Ovary (tissue), 9 donors: Measurements from ENCODE around the gene WDR36. TPM values are rescaled to one million over a fixed set of nuclear protein-coding genes. Genes with fewer than 3 reads are reported as not detected.

ENCODE experiments used
- DNase-seq, 5 donors: peaks; one replicate each; pipeline ENCODE4 v3.0.0-alpha.2; 2019 to 2020
- H3K27ac ChIP-seq, 2 donors: fragments of 200-600 bp; one replicate each; pipeline versions ENCODE4 v1.5.1 to v1.8.0; 2019 to 2022
- H3K27me3 ChIP-seq: fragments of 200-600 bp; one replicate; pipeline ENCODE4 v1.8.0; 2022
- H3K36me3 ChIP-seq: fragments of 200-600 bp; sonication (generic); one replicate; pipeline ENCODE4 v1.5.1; 2019
- H3K4me1 ChIP-seq: one replicate; pipeline ENCODE4 v1.8.1; 2013; ENCODE audit warnings: mild to moderate bottlenecking, moderate library complexity; ENCODE audit not compliant: insufficient read depth
- H3K4me3 ChIP-seq: fragments of 200-600 bp; sonication (generic); one replicate; pipeline ENCODE4 v1.5.1; 2017
- H3K9me3 ChIP-seq, 2 donors: fragments of 200-600 bp in 1 of 2; sonication (generic) in 1 of 2; one replicate each; pipeline versions ENCODE4 v1.5.1 to v1.8.1; 2013 to 2019; ENCODE audit warnings: mild to moderate bottlenecking in 1 of 2, moderate library complexity in 1 of 2
- CTCF ChIP-seq, 3 donors: fragments of 450-650 bp in 2 of 3; fragments of 200-600 bp in 1 of 3; IDR thresholded peaks; one replicate each; pipeline versions ENCODE4 v1.5.1 to v1.8.0; 2016 to 2022; ENCODE audit warnings: antibody characterized with exemption in 3 of 3, mild to moderate bottlenecking in 1 of 3
- EP300 ChIP-seq: sonication (generic); formaldehyde crosslinking; IDR thresholded peaks from one replicate; pipeline ENCODE4 v1.6.1; 2017; ENCODE audit warnings: antibody characterized with exemption
- POLR2A ChIP-seq: fragments of 450-650 bp; IDR thresholded peaks from one replicate; pipeline ENCODE4 v1.6.1; 2017; ENCODE audit warnings: antibody characterized with exemption, mild to moderate bottlenecking, moderate library complexity
- WGBS, 3 donors: extraction: QIAGEN DNeasy Blood & Tissue Kit in 1 of 3; methylation state at CpG; one replicate each; pipeline versions ENCODE4 v1.1.5 to v1.1.7; 2013 to 2017; 5-methylcytosine and 5-hydroxymethylcytosine counted together
- intact Hi-C, 4 donors: fragments of 100-400 bp; cut with DNase I; formaldehyde crosslinking; loops; one replicate each; pipeline versions ENCODE4 v1.11.0 to v1.15.1; 2022 to 2023
- polyA plus RNA-seq, 2 donors: library from polyadenylated mRNA; stranded (reverse); fragments of 200-250 nt in 1 of 2; fragments of 350-450 nt in 1 of 2; fragmentation: Illumina TruSeq in 1 of 2; extraction: RNeasy Lipid Tissue Mini Kit (QIAGEN cat#74804) in 1 of 2; gene quantifications; one replicate each; pipeline ENCODE4 v1.2.3, GENCODE V29; 2013 to 2014
- total RNA-seq, 7 donors: library from RNA; depleted of rRNA in 2 of 7; stranded (reverse); fragments of >200 nt in 2 of 7; fragmentation: NEBNext Ultra II Directional in 3 of 7; extraction: Animal tissue kit (Norgen Biotek cat#: 25700) in 3 of 7; gene quantifications; one replicate each; pipeline versions ENCODE4 v1.1.0 to v1.2.4, GENCODE V29; 2016 to 2023
- donor health status: DM: no; HTN: no; CAD: no; lungs with moderate emphysema.
- donor health status: DM: no; HTN: no; CAD: no.
- donor health status: Bipolar disorder and iron deficiency.
- donor health status: DM: yes; HTN: yes; CAD: no.
- donor health status: DM: no; HTN: no; CAD: no.
- donor health status: DM: yes; HTN: yes; CAD: no.

The WDR36 gene
- total and polyA plus RNA-seq, 9 donors, result 7.0 to 36.9 (median 24.9) TPM

GRCh38 chr5:111169269-111169668 is 77.1 kb downstream of the WDR36 start:
- Histone ChIP-seq H3K9me3 (no peaks in the 10 kb centered on the region), H3K4me3 (no peak overlapping the region), H3K4me1 (no peaks in the 10 kb centered on the region), H3K36me3 (no peaks in the 10 kb centered on the region), H3K27me3 (no peaks in the 10 kb centered on the region), H3K27ac (no peak overlapping the region)
- WGBS, 3 donors, result 35 to 64% (median 42%) methylated on average over 2 of the region's 2 CpGs
- intact Hi-C loops, result loop anchor here in 1 of 4 donors (10.0 kb wide), 1 partner anchor 976 kb away; no protein-coding TSS in a partner anchor
- TF ChIP-seq CTCF (IDR thresholded peaks at IDR 0.05) (no peak), POLR2A (no peak), EP300 (no peak)
- no peak for DNase-seq

- WGBS, 3 donors, result 63 to 84% (median 69%) methylated on average over 2 of the region's 2 CpGs
- intact Hi-C loops, result no loop called here
- no peaks in the 10 kb centered on the region for H3K36me3 ChIP-seq
- TF ChIP-seq POLR2A (no peak), EP300 (no peak), CTCF (IDR thresholded peaks at IDR 0.05) (no peak)
- no peaks in the 10 kb centered on the region for H3K27me3 ChIP-seq
- no peak overlapping the region for H3K27ac ChIP-seq
- H3K4me3 ChIP-seq, result no peak overlapping the region
- no peaks in the 10 kb centered on the region for H3K9me3 ChIP-seq
- DNase-seq, result no peak
- H3K4me1 ChIP-seq, result no peaks in the 10 kb centered on the region
Observed at GRCh38 chr5:111170279-111170678, 78.1 kb downstream of the WDR36 start.

GRCh38 chr5:111172504-111172903 is 80.4 kb downstream of the WDR36 start:
- no peak for DNase-seq
- intact Hi-C loops, result no loop called here
- Histone ChIP-seq H3K27ac (no peak overlapping the region), H3K36me3 (no peaks in the 10 kb centered on the region), H3K9me3 (no peaks in the 10 kb centered on the region), H3K4me3 (no peak overlapping the region), H3K4me1 (no peaks in the 10 kb centered on the region), H3K27me3 (no peaks in the 10 kb centered on the region)
- 67 to 77% (median 69%) methylated on average over 3 of the region's 3 CpGs for WGBS, 3 donors
- TF ChIP-seq EP300, result no peak
- no peak for TF ChIP-seq CTCF (IDR thresholded peaks at IDR 0.05)
- no peak for TF ChIP-seq POLR2A

GRCh38 chr5:111173476-111173875 is 81.3 kb downstream of the WDR36 start:
- TF ChIP-seq POLR2A, result no peak
- TF ChIP-seq CTCF (IDR thresholded peaks at IDR 0.05), result no peak
- no peak for TF ChIP-seq EP300
- no peaks in the 10 kb centered on the region for H3K9me3 ChIP-seq
- no peak for DNase-seq
- H3K4me3 ChIP-seq, result no peak overlapping the region
- H3K4me1 ChIP-seq, result no peaks in the 10 kb centered on the region
- no peak overlapping the region for H3K27ac ChIP-seq
- H3K27me3 ChIP-seq, result no peaks in the 10 kb centered on the region
- no peaks in the 10 kb centered on the region for H3K36me3 ChIP-seq
- 72 to 78% (median 77%) methylated on average over 2 of the region's 2 CpGs for WGBS, 3 donors
- intact Hi-C loops, result no loop called here

Other genes starting within 250 kb of the WDR36 start
- under 1 TPM in 6 of 7 donors, not detected in 1; 0.12 to 0.57 (median 0.21) TPM for gene TSLP, start 20.6 kb upstream of the WDR36 start, total RNA-seq
- 1 to 10 TPM in 1 of 2 donors, under 1 TPM in 1; 0.56 to 1.4 TPM for gene TSLP, start 20.6 kb upstream of the WDR36 start, polyA plus RNA-seq
- 1 to 10 TPM in 5 of 7 donors, under 1 TPM in 2; 0.36 to 5.0 (median 1.7) TPM for gene CAMK4, start 132.0 kb downstream of the WDR36 start, total RNA-seq
- 1 to 10 TPM in 1 of 2 donors, under 1 TPM in 1; 0.58 to 1.0 TPM for gene CAMK4, start 132.0 kb downstream of the WDR36 start, polyA plus RNA-seq